ENCODE results near the gene STK39.

Gene STK39

GRCh38 chr2:168233166-168233565 lies 14.2 kb downstream of the STK39 start:
- Histone ChIP-seq H3K27ac (ENCODE audit: low read length, poor library complexity, severe bottlenecking) (no peak overlapping the region), H3K4me2 (ENCODE audit: low read length, poor library complexity, severe bottlenecking) (no peak overlapping the region), H3K18ac (ENCODE audit: low read depth in 1 of 2, low read length in 2 of 2) (no peak overlapping the region), H3K14ac (ENCODE audit: low read length in 2 of 2) (no peak overlapping the region), H4K8ac (ENCODE audit: low read length) (no peak overlapping the region), H3K27me3 (ENCODE audit: control insufficient read depth in 1 of 2, insufficient read depth in 1 of 2, low read length in 2 of 2) (no peaks in the 10 kb centered on the region), H2AK5ac (ENCODE audit: low read length, severe bottlenecking) (no peak overlapping the region), H3K9ac (ENCODE audit: low read length) (peak overlapping the region; percentile 26), H3K36me3 (ENCODE audit: control insufficient read depth in 1 of 2, insufficient read depth in 2 of 2, low read depth in 1 of 2, low read length in 2 of 2) (peaks cover 0 to 3% of the 10 kb centered on the region in 2 experiments), H2BK12ac (ENCODE audit: low read length in 2 of 2) (no peak overlapping the region), H3K9me3 (ENCODE audit: control insufficient read depth, low read length) (no peaks in the 10 kb centered on the region), H3K4me1 (ENCODE audit: control insufficient read depth, insufficient read depth, low read depth, low read length) (peaks cover 1% of the 10 kb centered on the region), H3K23ac (ENCODE audit: low read length in 2 of 2) (no peak overlapping the region), H2BK15ac (ENCODE audit: low read depth, poor library complexity, severe bottlenecking) (no peak overlapping the region), H2BK120ac (ENCODE audit: low read depth, low read length) (no peak overlapping the region), H3K4me3 (ENCODE audit: insufficient read depth in 1 of 2, low read depth in 1 of 2, low read length in 2 of 2) (peak overlapping the region in 1 of 2 experiments; percentile 11), H2AFZ (ENCODE audit: low read depth, low read length) (no peak overlapping the region), H3K79me1 (replicated peaks; ENCODE audit: low read length, poor library complexity, severe bottlenecking) (peaks cover 21% of the 10 kb centered on the region), H2BK5ac (ENCODE audit: low read depth, low read length, poor library complexity, severe bottlenecking) (no peak overlapping the region), H4K91ac (ENCODE audit: low read length) (no peak overlapping the region), H3K4ac (ENCODE audit: low read depth in 1 of 2, low read length in 2 of 2) (no peak overlapping the region)
- WGBS, result 95% methylated on average over 2 of the region's 2 CpGs
- DNase-seq, result no peak

- Histone ChIP-seq H3K36me3 (ENCODE audit: control insufficient read depth in 1 of 2, insufficient read depth in 2 of 2, low read depth in 1 of 2, low read length in 2 of 2) (peaks cover 0 to 3% of the 10 kb centered on the region in 2 experiments), H2AFZ (ENCODE audit: low read depth, low read length) (no peak overlapping the region), H2BK12ac (ENCODE audit: low read length in 2 of 2) (no peak overlapping the region), H2AK5ac (ENCODE audit: low read length, severe bottlenecking) (no peak overlapping the region), H2BK5ac (ENCODE audit: low read depth, low read length, poor library complexity, severe bottlenecking) (no peak overlapping the region), H4K8ac (ENCODE audit: low read length) (no peak overlapping the region), H4K91ac (ENCODE audit: low read length) (no peak overlapping the region), H3K14ac (ENCODE audit: low read length in 2 of 2) (no peak overlapping the region), H3K23ac (ENCODE audit: low read length in 2 of 2) (no peak overlapping the region), H3K4me2 (ENCODE audit: low read length, poor library complexity, severe bottlenecking) (no peak overlapping the region), H2BK15ac (ENCODE audit: low read depth, poor library complexity, severe bottlenecking) (no peak overlapping the region), H3K4ac (ENCODE audit: low read depth in 1 of 2, low read length in 2 of 2) (no peak overlapping the region), H2BK120ac (ENCODE audit: low read depth, low read length) (no peak overlapping the region), H3K79me1 (replicated peaks; ENCODE audit: low read length, poor library complexity, severe bottlenecking) (peaks cover 18% of the 10 kb centered on the region), H3K9ac (ENCODE audit: low read length) (no peak overlapping the region), H3K4me3 (ENCODE audit: insufficient read depth in 1 of 2, low read depth in 1 of 2, low read length in 2 of 2) (no peak overlapping the region), H3K27me3 (ENCODE audit: control insufficient read depth in 1 of 2, insufficient read depth in 1 of 2, low read length in 2 of 2) (no peaks in the 10 kb centered on the region), H3K18ac (ENCODE audit: low read depth in 1 of 2, low read length in 2 of 2) (no peak overlapping the region), H3K4me1 (ENCODE audit: control insufficient read depth, insufficient read depth, low read depth, low read length) (peaks cover 1% of the 10 kb centered on the region), H3K27ac (ENCODE audit: low read length, poor library complexity, severe bottlenecking) (no peak overlapping the region), H3K9me3 (ENCODE audit: control insufficient read depth, low read length) (no peaks in the 10 kb centered on the region)
- no peak for DNase-seq
- WGBS, result 100% methylated on average over 3 of the region's 7 CpGs
Observed at GRCh38 chr2:168231609-168232241, 15.7 kb downstream of the STK39 start.

GRCh38 chr2:168230389-168230788 lies 17.0 kb downstream of the STK39 start:
- DNase-seq, result no peak
- H2BK120ac ChIP-seq (ENCODE audit: low read depth, low read length), result no peak overlapping the region
- H4K8ac ChIP-seq (ENCODE audit: low read length), result no peak overlapping the region
- H3K23ac ChIP-seq (ENCODE audit: low read length in 2 of 2), result no peak overlapping the region
- WGBS, result 94% methylated on average over 5 of the region's 5 CpGs
- no peak overlapping the region for H4K91ac ChIP-seq (ENCODE audit: low read length)
- no peak overlapping the region for H2BK15ac ChIP-seq (ENCODE audit: low read depth, poor library complexity, severe bottlenecking)
- H3K79me1 ChIP-seq (replicated peaks; ENCODE audit: low read length, poor library complexity, severe bottlenecking), result peaks cover 25% of the 10 kb centered on the region
- no peaks in the 10 kb centered on the region for H3K27me3 ChIP-seq (ENCODE audit: control insufficient read depth in 1 of 2, insufficient read depth in 1 of 2, low read length in 2 of 2)
- no peak overlapping the region for H2AK5ac ChIP-seq (ENCODE audit: low read length, severe bottlenecking)
- H2AFZ ChIP-seq (ENCODE audit: low read depth, low read length), result no peak overlapping the region
- H3K18ac ChIP-seq (ENCODE audit: low read depth in 1 of 2, low read length in 2 of 2), result no peak overlapping the region
- H3K4me2 ChIP-seq (ENCODE audit: low read length, poor library complexity, severe bottlenecking), result no peak overlapping the region
- no peak overlapping the region for H3K14ac ChIP-seq (ENCODE audit: low read length in 2 of 2)
- H3K4ac ChIP-seq (ENCODE audit: low read depth in 1 of 2, low read length in 2 of 2), result no peak overlapping the region
- H3K9ac ChIP-seq (ENCODE audit: low read length), result no peak overlapping the region
- H3K27ac ChIP-seq (ENCODE audit: low read length, poor library complexity, severe bottlenecking), result no peak overlapping the region
- peaks cover 0 to 3% of the 10 kb centered on the region in 2 experiments for H3K36me3 ChIP-seq (ENCODE audit: control insufficient read depth in 1 of 2, insufficient read depth in 2 of 2, low read depth in 1 of 2, low read length in 2 of 2)
- H3K4me3 ChIP-seq (ENCODE audit: insufficient read depth in 1 of 2, low read depth in 1 of 2, low read length in 2 of 2), result no peak overlapping the region
- no peak overlapping the region for H2BK5ac ChIP-seq (ENCODE audit: low read depth, low read length, poor library complexity, severe bottlenecking)
- peaks cover 1% of the 10 kb centered on the region for H3K4me1 ChIP-seq (ENCODE audit: control insufficient read depth, insufficient read depth, low read depth, low read length)
- no peaks in the 10 kb centered on the region for H3K9me3 ChIP-seq (ENCODE audit: control insufficient read depth, low read length)
- no peak overlapping the region for H2BK12ac ChIP-seq (ENCODE audit: low read length in 2 of 2)

GRCh38 chr2:168224346-168224745 lies 23.0 kb downstream of the STK39 start:
- no peaks in the 10 kb centered on the region for H3K36me3 ChIP-seq (ENCODE audit: control insufficient read depth in 1 of 2, insufficient read depth in 2 of 2, low read depth in 1 of 2, low read length in 2 of 2)
- H3K9me3 ChIP-seq (ENCODE audit: control insufficient read depth, low read length), result no peaks in the 10 kb centered on the region
- H3K4me2 ChIP-seq (ENCODE audit: low read length, poor library complexity, severe bottlenecking), result no peak overlapping the region
- no peak overlapping the region for H3K4me3 ChIP-seq (ENCODE audit: insufficient read depth in 1 of 2, low read depth in 1 of 2, low read length in 2 of 2)
- H3K14ac ChIP-seq (ENCODE audit: low read length in 2 of 2), result no peak overlapping the region
- no peak for DNase-seq
- no peak overlapping the region for H3K18ac ChIP-seq (ENCODE audit: low read depth in 1 of 2, low read length in 2 of 2)
- no peak overlapping the region for H2BK5ac ChIP-seq (ENCODE audit: low read depth, low read length, poor library complexity, severe bottlenecking)
- no peak overlapping the region for H3K9ac ChIP-seq (ENCODE audit: low read length)
- H4K8ac ChIP-seq (ENCODE audit: low read length), result no peak overlapping the region
- H3K23ac ChIP-seq (ENCODE audit: low read length in 2 of 2), result no peak overlapping the region
- no peak overlapping the region for H4K91ac ChIP-seq (ENCODE audit: low read length)
- 94% methylated on average over 2 of the region's 2 CpGs for WGBS
- H2BK15ac ChIP-seq (ENCODE audit: low read depth, poor library complexity, severe bottlenecking), result no peak overlapping the region
- H2AK5ac ChIP-seq (ENCODE audit: low read length, severe bottlenecking), result no peak overlapping the region
- H3K4me1 ChIP-seq (ENCODE audit: control insufficient read depth, insufficient read depth, low read depth, low read length), result peaks cover 2% of the 10 kb centered on the region
- H3K27me3 ChIP-seq (ENCODE audit: control insufficient read depth in 1 of 2, insufficient read depth in 1 of 2, low read length in 2 of 2), result no peaks in the 10 kb centered on the region
- H3K79me1 ChIP-seq (replicated peaks; ENCODE audit: low read length, poor library complexity, severe bottlenecking), result peaks cover 16% of the 10 kb centered on the region
- no peak overlapping the region for H2BK12ac ChIP-seq (ENCODE audit: low read length in 2 of 2)
- H3K27ac ChIP-seq (ENCODE audit: low read length, poor library complexity, severe bottlenecking), result no peak overlapping the region
- no peak overlapping the region for H2BK120ac ChIP-seq (ENCODE audit: low read depth, low read length)
- no peak overlapping the region for H2AFZ ChIP-seq (ENCODE audit: low read depth, low read length)
- no peak overlapping the region for H3K4ac ChIP-seq (ENCODE audit: low read depth in 1 of 2, low read length in 2 of 2)

Measured in mesenchymal stem cell (in vitro differentiated cells and primary cell).